Measurements from ENCODE around the gene CREBRF. TPM values are rescaled to one million over a fixed set of nuclear protein-coding genes. Genes with fewer than 3 reads are reported as not detected.

The CREBRF gene
- total and polyA plus RNA-seq, 9 of the 15 experiments (the other 6 are each of a cell fraction or from before 2014, with no cell fraction given) = 1.1 to 4.9 (median 2.9) TPM

- TF ChIP-seq SMARCA4 (IDR thresholded peaks at IDR 0.05) (0 out of 2 replicates have a peak, but pooled peaks have one; percentile 28), STAG1 (CRISPR knock-in tag; IDR thresholded peaks at IDR 0.05; ENCODE audit: borderline replicate concordance) (0 out of 2 replicates have a peak, but pooled peaks have one; percentile 49), TCFL5 (CRISPR knock-in tag; conservative IDR thresholded peaks at IDR 0.05) (no peak), ATF7 (IDR thresholded peaks at IDR 0.05) (peak; percentile 87), ZBTB9 (CRISPR knock-in tag; IDR thresholded peaks at IDR 0.05) (no peak), RBBP5 (IDR thresholded peaks at IDR 0.05; ENCODE audit: borderline replicate concordance, insufficient read depth, low read length, poor library complexity, severe bottlenecking) (peak; percentile 97), E2F5 (CRISPR knock-in tag; IDR thresholded peaks at IDR 0.05) (no peak), DACH1 (IDR thresholded peaks at IDR 0.05; ENCODE audit: partially characterized antibody) (peak; percentile 29), BACH1 (tag; IDR thresholded peaks at IDR 0.05) (no peak), ZEB2 (IDR thresholded peaks at IDR 0.05) (peak; percentile 84), HMG20A (CRISPR knock-in tag; conservative IDR thresholded peaks at IDR 0.05) (no peak), NFE2 (IDR thresholded peaks at IDR 0.05; ENCODE audit: low read depth) (0 out of 2 replicates have a peak, but pooled peaks have one; percentile 4), CBFA2T2 (conservative IDR thresholded peaks at IDR 0.05) (no peak), CBFA2T3 (IDR thresholded peaks at IDR 0.05) (no peak; the same call in 1 of the 2 replicates)
- TF ChIP-seq, protein P1, sequence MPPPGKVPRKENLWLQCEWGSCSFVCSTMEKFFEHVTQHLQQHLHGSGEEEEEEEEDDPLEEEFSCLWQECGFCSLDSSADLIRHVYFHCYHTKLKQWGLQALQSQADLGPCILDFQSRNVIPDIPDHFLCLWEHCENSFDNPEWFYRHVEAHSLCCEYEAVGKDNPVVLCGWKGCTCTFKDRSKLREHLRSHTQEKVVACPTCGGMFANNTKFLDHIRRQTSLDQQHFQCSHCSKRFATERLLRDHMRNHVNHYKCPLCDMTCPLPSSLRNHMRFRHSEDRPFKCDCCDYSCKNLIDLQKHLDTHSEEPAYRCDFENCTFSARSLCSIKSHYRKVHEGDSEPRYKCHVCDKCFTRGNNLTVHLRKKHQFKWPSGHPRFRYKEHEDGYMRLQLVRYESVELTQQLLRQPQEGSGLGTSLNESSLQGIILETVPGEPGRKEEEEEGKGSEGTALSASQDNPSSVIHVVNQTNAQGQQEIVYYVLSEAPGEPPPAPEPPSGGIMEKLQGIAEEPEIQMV (tag; conservative IDR thresholded peaks at IDR 0.05; ENCODE audit: low read depth) = 0 out of 2 replicates have a peak, but pooled peaks have one; percentile 57
- TF ChIP-seq, protein P2, sequence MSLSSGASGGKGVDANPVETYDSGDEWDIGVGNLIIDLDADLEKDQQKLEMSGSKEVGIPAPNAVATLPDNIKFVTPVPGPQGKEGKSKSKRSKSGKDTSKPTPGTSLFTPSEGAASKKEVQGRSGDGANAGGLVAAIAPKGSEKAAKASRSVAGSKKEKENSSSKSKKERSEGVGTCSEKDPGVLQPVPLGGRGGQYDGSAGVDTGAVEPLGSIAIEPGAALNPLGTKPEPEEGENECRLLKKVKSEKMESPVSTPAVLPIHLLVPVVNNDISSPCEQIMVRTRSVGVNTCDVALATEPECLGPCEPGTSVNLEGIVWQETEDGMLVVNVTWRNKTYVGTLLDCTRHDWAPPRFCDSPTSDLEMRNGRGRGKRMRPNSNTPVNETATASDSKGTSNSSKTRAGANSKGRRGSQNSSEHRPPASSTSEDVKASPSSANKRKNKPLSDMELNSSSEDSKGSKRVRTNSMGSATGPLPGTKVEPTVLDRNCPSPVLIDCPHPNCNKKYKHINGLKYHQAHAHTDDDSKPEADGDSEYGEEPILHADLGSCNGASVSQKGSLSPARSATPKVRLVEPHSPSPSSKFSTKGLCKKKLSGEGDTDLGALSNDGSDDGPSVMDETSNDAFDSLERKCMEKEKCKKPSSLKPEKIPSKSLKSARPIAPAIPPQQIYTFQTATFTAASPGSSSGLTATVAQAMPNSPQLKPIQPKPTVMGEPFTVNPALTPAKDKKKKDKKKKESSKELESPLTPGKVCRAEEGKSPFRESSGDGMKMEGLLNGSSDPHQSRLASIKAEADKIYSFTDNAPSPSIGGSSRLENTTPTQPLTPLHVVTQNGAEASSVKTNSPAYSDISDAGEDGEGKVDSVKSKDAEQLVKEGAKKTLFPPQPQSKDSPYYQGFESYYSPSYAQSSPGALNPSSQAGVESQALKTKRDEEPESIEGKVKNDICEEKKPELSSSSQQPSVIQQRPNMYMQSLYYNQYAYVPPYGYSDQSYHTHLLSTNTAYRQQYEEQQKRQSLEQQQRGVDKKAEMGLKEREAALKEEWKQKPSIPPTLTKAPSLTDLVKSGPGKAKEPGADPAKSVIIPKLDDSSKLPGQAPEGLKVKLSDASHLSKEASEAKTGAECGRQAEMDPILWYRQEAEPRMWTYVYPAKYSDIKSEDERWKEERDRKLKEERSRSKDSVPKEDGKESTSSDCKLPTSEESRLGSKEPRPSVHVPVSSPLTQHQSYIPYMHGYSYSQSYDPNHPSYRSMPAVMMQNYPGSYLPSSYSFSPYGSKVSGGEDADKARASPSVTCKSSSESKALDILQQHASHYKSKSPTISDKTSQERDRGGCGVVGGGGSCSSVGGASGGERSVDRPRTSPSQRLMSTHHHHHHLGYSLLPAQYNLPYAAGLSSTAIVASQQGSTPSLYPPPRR (CRISPR knock-in tag; IDR thresholded peaks at IDR 0.05; ENCODE audit: borderline replicate concordance) = no peak
- TF ChIP-seq, protein P3, sequence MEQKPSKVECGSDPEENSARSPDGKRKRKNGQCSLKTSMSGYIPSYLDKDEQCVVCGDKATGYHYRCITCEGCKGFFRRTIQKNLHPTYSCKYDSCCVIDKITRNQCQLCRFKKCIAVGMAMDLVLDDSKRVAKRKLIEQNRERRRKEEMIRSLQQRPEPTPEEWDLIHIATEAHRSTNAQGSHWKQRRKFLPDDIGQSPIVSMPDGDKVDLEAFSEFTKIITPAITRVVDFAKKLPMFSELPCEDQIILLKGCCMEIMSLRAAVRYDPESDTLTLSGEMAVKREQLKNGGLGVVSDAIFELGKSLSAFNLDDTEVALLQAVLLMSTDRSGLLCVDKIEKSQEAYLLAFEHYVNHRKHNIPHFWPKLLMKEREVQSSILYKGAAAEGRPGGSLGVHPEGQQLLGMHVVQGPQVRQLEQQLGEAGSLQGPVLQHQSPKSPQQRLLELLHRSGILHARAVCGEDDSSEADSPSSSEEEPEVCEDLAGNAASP (IDR thresholded peaks at IDR 0.05) = no peak
Observed at GRCh38 chr5:173144200-173145176, 88.3 kb downstream of the CREBRF start, which contains the start of gene BNIP1 (continued).
